Spleen (tissue), 7 donors: ENCODE measurements around the gene GYG2.

Source experiments
- POLR2A ChIP-seq, 3 donors: fragments of 450-650 bp; IDR thresholded peaks; one replicate each; pipeline ENCODE4 v1.5.1; 2017; ENCODE audit warnings: antibody characterized with exemption in 3 of 3, mild to moderate bottlenecking in 1 of 3
- TF ChIP-seq, protein P1 (sequence below), 11 experiments: fragments of 200-600 bp in 7 of 11; fragments of 450-650 bp in 4 of 11; sonication (generic) in 4 of 11; IDR thresholded peaks in 8 of 11; conservative IDR thresholded peaks in 3 of 11; 1 replicate in 7 of 11; 2 replicates in 4 of 11; pipeline versions ENCODE4 v1.4.0 to v1.8.0; 2016 to 2021; ENCODE audit warnings: antibody characterized with exemption in 11 of 11, inconsistent platforms in 4 of 11, mild to moderate bottlenecking in 1 of 11
- donor health status: DM: no; HTN: no; CAD: no; lungs with moderate emphysema.
- donor health status: DM: no; HTN: no; CAD: no.
- donor health status: DM: no; HTN: no; CAD: no.

DNA sequence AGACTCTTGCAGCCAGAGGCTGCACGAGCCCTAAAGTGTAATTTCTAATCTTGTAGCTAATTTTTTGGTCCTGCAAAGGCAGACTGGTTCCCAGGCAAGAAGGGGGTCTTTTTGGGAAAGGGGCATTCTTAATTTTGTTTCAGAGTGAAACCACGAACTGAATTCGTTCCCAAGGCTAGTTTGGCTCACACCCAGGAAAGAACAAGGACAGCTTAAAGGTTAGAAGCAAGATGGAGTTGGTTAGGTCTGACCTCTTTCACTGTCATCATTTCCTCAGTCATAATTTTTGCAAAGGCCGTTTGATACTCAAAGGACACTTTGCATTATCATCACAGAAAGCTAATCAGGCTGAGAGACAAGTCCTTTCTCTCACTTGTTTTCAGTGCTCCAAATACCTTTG lies 46.0 kb upstream of the GYG2 start:
- TF ChIP-seq, protein P1, sequence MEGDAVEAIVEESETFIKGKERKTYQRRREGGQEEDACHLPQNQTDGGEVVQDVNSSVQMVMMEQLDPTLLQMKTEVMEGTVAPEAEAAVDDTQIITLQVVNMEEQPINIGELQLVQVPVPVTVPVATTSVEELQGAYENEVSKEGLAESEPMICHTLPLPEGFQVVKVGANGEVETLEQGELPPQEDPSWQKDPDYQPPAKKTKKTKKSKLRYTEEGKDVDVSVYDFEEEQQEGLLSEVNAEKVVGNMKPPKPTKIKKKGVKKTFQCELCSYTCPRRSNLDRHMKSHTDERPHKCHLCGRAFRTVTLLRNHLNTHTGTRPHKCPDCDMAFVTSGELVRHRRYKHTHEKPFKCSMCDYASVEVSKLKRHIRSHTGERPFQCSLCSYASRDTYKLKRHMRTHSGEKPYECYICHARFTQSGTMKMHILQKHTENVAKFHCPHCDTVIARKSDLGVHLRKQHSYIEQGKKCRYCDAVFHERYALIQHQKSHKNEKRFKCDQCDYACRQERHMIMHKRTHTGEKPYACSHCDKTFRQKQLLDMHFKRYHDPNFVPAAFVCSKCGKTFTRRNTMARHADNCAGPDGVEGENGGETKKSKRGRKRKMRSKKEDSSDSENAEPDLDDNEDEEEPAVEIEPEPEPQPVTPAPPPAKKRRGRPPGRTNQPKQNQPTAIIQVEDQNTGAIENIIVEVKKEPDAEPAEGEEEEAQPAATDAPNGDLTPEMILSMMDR (IDR thresholded peaks at IDR 0.05 in 8 of 11, conservative IDR thresholded peaks at IDR 0.05 in 3 of 11): no peak
- TF ChIP-seq POLR2A (IDR thresholded peaks at IDR 0.05): no peak
